DMS53 (cell line): ENCODE data around the gene TMEM245.
"Not testable (repeated sequence)": the region's sequence is repeated elsewhere in the genome, so short reads cannot be mapped to it uniquely, and the experiment has no call there.

Experiments
- DNase-seq: peaks from one replicate; lab custom pipeline; 2025; lab: John Stamatoyannopoulos, UW

Gene TMEM245

GRCh38 chr9:109132567-109133021, 12.8 kb upstream of the TMEM245 start:
- DNase-seq: no peak

- no peak for DNase-seq
These were observed 9.9 kb upstream of the TMEM245 start for GRCh38 chr9:109129470-109130197.

GRCh38 chr9:109126671-109127070, 6.9 kb upstream of the TMEM245 start:
- DNase-seq: not testable (repeated sequence)

DNA sequence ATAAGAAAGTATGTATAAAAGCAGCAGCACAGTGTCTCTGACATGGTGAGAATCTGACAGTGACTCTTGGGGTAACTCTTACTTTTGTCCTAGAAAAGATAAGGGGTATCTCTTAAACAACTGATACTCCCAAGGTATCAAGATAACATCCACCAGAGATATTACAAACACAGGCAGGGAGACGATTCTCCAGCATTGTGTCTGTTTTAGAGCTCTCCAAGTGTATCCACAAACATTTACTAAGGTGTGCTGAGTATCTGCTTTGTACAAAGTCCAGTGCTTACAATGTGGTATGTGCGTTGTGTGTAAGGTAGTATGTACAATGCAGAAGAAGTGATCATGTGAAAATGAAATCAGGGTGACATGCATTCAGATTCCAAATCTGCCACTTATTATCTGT, 4.4 kb upstream of the TMEM245 start:
- DNase-seq: peak; percentile 56

DNA sequence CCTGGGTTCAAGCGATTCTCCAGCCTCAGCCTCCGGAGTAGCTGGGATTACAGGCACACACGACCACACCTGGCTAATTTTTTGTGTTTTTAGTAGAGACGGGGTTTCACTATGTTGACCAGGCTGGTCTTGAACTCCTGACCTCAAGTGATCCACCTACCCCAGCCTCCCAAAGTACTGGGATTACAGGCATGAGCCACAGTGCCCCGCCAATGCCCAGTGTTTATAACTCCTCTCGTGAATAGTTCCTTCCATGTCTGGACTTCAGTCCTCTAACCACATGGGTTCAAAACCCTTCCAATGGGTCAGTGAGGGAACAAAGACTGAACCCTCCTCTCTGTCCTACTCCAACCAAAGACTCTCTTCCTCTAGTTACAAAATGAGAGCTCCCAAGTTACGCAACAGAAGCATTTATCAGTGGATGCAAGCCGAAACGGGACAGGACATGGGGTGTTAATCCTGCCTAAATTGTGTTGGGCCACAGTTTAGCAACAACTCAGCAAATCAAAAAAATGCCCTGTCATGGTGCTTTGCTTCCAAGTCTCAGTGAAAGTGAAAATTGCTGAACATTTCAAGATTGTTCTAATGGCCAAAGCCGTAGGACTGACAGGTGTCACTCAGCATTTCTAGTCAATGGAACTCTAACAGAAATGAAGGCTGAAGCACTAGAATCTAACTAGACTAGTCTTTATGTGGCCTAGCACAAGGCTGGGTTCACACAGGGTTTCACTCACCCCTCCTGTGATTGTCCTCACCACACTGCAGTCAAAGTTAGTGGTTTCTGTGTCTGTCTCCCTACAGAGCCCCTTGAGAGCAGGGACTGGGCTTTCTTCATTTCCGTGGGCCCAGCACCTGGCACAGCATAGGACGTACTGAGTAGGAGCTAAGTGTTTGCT, 3.2 kb upstream of the TMEM245 start:
- DNase-seq: peak; percentile 74

DNA sequence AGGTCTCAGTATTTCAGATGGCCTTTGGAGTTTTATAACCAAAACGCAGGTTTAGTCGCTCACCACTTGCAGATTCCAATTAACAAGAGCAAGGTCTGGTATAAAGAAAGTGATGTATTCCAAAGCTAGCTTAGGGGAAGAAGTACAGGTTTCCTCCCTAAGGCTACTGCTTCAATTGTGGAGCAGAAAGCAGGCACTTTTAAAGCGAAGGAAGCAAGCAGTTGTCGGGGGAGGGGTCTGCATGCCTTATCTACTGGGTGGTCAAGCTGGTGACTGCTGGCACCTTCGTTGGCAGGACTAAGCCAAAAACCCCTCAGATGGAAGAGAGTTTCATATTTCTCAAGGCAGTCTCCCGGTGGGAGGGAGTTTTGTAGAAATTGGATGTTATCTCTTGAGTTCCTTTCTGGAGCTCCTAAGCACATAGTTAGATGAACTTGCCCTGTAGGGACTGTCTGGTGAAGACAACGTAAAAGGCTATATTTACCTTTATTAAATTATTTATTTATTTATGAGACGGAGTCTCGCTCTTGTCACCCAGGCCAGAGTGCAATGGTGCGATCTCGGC, 1.6 kb upstream of the TMEM245 start:
- no peak for DNase-seq

- no peak for DNase-seq
These were observed 550 bp upstream of the TMEM245 start for GRCh38 chr9:109120204-109120789.

- DNase-seq: no peak
These were observed 824 bp downstream of the TMEM245 start for GRCh38 chr9:109118808-109119438.

DNA sequence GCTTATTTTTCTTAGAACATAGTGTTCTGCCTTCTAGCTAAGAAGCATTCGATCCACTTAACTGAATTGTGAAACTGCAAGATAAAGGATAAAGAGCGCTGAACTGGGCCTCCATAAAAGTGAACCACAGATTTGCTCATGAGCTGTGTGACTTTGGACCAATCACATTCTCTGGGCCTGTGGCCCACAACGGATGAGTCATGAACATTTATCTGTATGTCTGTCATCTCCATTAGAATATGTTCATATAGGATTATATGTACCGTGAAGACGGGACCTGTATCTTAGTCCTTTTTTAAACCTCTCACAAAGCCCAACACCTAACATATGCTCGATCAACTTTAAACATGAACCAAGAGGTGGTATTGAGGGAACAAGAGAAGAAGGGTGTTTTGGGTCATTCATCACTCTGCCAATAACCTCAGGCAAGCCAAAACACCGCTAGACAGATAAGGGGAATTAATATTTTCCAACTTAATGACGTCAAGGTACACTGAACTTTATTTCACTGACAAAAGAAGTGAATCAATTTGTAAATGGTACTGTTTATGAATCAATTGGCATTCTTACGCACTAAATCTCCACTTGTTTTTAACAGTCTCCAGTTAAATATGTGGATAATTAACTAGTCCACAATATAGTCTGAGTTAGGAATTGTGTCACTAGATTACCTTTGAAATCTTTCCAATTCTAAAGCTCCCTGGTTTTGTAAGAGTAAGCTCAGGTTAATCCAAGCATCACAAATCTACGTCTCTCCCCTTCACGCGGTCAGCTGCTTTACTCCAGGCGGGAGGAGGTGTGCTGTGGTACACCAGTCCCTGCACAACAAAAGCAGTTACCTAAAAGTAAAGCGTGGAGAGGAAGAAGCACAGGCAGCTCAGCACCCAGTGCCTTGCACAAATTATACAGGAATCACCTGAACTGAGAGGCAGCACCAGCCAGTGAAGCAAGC, 1.6 kb downstream of the TMEM245 start:
- peak; percentile 29 for DNase-seq

DNA sequence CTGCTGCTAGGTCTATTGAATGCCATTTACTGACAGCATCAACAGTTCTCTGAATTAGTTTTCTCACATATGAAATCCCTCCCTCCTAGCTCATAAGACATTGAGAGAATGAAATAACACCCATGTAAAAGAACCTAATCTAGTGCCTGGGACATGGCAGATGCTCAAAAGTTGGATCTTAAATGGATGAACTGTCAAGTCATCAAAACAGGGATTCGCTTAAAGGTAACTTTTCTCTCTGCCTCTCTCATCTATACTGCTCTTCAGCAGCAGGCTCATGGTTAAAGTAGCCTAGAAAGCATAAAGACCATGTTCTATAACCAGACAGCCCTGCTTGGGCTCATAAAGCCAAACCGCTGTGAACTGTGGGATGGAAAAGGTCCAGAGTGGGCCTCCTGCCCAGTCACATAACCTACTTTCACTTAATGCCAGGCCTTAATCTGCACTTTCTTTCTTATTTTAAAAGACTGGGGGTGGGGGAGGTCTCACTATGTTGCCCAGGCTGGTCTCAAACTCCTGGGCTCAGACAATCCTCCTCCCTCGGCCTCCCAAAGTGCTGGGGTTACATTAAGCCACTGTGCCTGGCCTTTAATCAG, 3.7 kb downstream of the TMEM245 start:
- DNase-seq: no peak

DNA sequence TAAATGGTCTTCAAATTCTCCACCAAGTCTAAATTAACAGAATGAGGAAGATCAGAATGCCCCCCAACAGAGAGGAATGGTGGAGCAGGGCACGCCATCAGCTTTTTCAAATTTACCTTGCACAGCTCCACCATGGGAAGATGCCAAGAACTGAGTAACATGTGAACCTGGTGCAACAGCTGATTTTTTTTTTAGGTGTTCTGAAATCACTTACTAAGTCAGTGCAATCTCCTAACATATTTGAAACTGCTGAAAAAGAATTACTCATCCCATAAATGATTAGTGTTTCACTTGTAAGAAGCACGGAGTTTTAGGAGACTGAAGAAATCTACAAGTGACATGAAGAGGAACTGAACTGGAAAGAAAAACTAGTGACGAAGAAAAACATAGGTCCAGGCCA, 5.1 kb downstream of the TMEM245 start:
- DNase-seq: no peak

GRCh38 chr9:109113892-109114609, 5.7 kb downstream of the TMEM245 start:
- no peak for DNase-seq

DNA sequence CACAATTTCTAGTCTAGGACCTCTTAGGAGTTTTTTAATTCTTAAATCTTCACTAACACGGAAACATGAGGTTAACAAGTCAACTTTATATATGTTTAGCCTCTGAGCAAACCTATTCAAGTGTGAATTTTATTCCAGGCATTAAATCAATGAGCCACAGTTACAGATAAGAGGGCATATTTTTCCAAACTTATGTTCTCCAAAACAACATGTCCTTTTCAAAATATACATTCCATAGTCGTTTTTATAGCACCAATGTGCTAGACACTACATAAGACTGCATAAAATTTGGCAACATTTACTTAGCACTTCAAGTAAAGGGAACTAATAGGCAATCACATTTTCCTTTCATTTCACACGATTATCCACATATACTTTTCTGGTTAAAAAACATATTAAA, 6.5 kb downstream of the TMEM245 start:
- no peak for DNase-seq

DNA sequence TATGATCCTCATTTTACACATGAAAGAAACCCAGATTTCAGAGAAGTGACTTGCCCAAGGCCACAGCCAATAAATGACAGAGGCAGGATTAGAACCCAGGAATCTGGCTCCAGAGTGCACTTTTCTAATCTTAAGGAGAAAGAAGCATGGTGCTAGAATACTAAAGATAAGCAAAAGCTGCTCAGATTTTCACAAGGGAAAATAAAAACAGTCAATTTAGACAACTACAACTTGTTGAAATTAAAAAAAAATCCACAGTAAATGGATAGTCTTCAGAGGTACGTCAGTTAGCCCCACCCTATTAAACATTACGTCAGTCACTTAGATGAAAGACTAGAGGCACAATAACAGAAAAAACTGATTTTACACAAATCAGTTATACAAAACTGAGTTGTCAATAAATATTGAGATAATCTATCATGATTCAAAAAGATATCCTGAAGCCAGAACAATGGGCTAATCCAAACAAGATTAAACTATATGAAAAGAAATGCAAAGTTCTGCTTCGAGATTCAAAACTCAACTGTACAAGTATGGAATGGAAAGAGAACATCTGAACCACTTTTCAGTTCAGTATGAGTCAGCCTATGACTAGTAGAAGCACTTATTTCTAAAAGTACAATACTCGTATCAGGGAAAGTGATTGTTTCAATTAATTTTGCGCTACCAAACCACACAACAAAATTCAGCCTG, 9.3 kb downstream of the TMEM245 start:
- DNase-seq: peak; percentile 27

- DNase-seq: no peak
These were observed 9.8 kb downstream of the TMEM245 start for GRCh38 chr9:109109967-109110328.

DNA sequence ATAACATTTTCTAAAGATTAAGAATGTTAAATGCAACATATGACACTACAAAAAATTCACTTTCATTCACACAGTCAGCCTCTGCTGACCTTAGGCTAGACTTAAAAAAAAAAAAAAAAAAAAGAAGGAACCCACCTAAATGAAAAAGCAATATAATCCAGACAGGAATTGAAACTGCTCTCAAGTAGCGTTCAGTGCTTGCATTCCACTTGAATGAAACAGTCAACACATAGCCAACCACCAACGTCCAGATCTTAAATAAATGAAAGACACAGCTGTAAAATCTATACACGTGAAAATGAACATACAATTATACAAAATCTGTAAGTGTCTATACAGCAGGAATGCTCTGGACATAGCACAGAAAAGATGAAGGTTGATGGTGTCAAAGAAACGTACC, 11.4 kb downstream of the TMEM245 start:
- DNase-seq: peak; percentile 66

- DNase-seq: peak; percentile 49
These were observed 12.1 kb downstream of the TMEM245 start for GRCh38 chr9:109107402-109108240.

GRCh38 chr9:109101810-109102209, 17.9 kb downstream of the TMEM245 start:
- DNase-seq: peak; percentile 60
